HAP-1 (cell line): ENCODE data around the gene MAPK7.

Source experiments
- DNase-seq, 2 experiments: peaks; one replicate each; pipeline ENCODE4 v3.0.0-alpha.2; 2016 to 2020; ENCODE audit warnings: low spot score in 2 of 2
- H3K27me3 ChIP-seq: fragments of 250-450 bp; sonication (Bioruptor Pico); 2 replicates; pipeline ENCODE4 v1.5.1; 2020; ENCODE audit warnings: low read depth, mild to moderate bottlenecking, moderate library complexity
- H3K36me3 ChIP-seq: fragments of 250-450 bp; sonication (Bioruptor Pico); replicated peaks from 2 replicates; pipeline ENCODE4 v1.5.1; 2020; ENCODE audit warnings: mild to moderate bottlenecking
- H3K4me1 ChIP-seq: fragments of 250-450 bp; sonication (Bioruptor Pico); 2 replicates; pipeline ENCODE4 v1.5.1; 2020; ENCODE audit warnings: mild to moderate bottlenecking
- H3K4me3 ChIP-seq: fragments of 250-450 bp; sonication (Bioruptor Pico); 2 replicates; pipeline ENCODE4 v1.5.1; 2020; ENCODE audit warnings: mild to moderate bottlenecking, moderate library complexity
- H3K9me3 ChIP-seq: fragments of 250-450 bp; sonication (Bioruptor Pico); 2 replicates; pipeline ENCODE4 v1.5.1; 2020; ENCODE audit warnings: mild to moderate bottlenecking, moderate library complexity
- in situ Hi-C: fragments of 300-500 bp; cut with MboI; formaldehyde crosslinking; loops from 3 replicates; pipeline ENCODE4 v1.14.3; 2020; ENCODE audit warnings: low sequenced_read_pairs, inconsistent platforms, mixed read lengths

Gene MAPK7

DNA sequence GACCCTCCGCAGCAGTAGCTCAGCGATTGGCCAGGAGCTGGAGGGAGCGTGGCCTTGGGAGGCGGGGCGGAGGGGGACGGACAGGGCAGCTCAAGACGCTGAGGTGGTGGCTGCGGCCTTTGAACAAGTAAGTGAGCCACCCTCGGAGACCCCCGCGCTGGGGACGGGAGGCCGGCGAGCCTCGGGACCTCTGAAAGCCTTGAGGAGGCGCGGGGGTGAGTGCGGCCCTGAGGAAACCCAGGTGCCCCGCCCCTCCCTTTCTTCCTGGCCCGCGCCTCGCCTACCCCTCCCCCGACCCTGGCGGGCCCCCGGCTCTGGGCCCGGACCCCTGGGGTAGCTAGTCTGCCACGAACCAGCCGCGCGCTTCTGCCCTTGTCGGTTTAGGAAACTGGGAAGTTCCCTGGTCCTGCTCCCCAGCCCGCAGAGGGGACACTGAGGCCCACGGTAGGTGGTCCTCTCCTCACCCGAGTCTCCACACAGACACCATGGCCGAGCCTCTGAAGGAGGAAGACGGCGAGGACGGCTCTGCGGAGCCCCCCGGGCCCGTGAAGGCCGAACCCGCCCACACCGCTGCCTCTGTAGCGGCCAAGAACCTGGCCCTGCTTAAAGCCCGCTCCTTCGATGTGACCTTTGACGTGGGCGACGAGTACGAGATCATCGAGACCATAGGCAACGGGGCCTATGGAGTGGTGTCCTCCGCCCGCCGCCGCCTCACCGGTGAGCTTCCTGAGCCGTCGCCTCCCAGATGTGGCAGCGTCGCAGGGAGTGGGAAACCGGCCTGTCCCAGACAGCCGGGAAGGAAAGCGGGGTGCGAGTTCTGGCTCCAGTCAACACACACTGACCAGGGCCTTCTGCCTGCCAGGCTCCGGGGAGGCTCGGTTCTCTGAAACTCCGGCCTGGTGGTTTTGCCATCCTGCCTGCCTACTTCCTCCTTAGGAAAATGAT lies at the start of gene MAPK7:
TSS of gene MAPK7 (plus strand) at position 83 of the 945 bp plus-strand sequence. CDS start at position 486, 403 bp downstream.
- no peaks in the 10 kb centered on the region for H3K9me3 ChIP-seq
- no peaks in the 10 kb centered on the region for H3K27me3 ChIP-seq
- DNase-seq = no peak
- in situ Hi-C loops = no loop called here
- peaks cover 34% of the 10 kb centered on the region for H3K36me3 ChIP-seq
- peaks cover 11% of the 10 kb centered on the region; the same call in 1 of the 2 replicates for H3K4me1 ChIP-seq
- H3K4me3 ChIP-seq = peak within 1 kb of the TSS; percentile 55

- DNase-seq = no peak
- in situ Hi-C loops = no loop called here
- H3K4me3 ChIP-seq = no peak overlapping the region
- H3K36me3 ChIP-seq = peaks cover 7% of the 10 kb centered on the region; the same call in 1 of the 2 replicates
- H3K4me1 ChIP-seq = no peaks in the 10 kb centered on the region
- no peaks in the 10 kb centered on the region for H3K27me3 ChIP-seq
- H3K9me3 ChIP-seq = 0 out of 2 replicates have a peak, but pooled peaks cover 2% of the 10 kb centered on the region
Measured at GRCh38 chr17:19329136-19329535, 49.2 kb upstream of the MAPK7 start.

DNA sequence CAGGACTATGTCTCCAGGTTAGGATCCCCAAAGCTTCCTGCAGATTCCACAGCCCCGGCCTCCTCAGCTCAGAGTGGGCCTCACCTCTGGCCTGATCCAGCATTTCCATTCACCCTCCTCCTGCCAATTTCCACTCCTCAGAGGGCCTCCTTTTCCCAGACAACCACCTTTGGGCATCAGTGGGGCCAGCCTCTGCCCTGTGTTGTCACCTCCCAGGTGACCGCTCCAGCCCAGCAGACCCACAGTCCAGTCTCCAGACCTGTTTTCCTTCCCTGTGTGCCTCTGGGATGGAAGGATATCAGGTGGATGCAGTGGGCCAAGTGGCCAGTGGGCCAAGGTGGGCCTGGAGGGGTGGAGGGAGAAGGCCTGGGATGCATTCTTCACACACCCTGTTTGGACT lies 48.5 kb upstream of the MAPK7 start:
- no peak for DNase-seq
- 0 out of 2 replicates have a peak, but pooled peaks cover 2% of the 10 kb centered on the region for H3K9me3 ChIP-seq
- H3K4me1 ChIP-seq = no peaks in the 10 kb centered on the region
- in situ Hi-C loops = no loop called here
- H3K36me3 ChIP-seq = peaks cover 7% of the 10 kb centered on the region; the same call in 1 of the 2 replicates
- H3K4me3 ChIP-seq = no peak overlapping the region
- no peaks in the 10 kb centered on the region for H3K27me3 ChIP-seq

DNA sequence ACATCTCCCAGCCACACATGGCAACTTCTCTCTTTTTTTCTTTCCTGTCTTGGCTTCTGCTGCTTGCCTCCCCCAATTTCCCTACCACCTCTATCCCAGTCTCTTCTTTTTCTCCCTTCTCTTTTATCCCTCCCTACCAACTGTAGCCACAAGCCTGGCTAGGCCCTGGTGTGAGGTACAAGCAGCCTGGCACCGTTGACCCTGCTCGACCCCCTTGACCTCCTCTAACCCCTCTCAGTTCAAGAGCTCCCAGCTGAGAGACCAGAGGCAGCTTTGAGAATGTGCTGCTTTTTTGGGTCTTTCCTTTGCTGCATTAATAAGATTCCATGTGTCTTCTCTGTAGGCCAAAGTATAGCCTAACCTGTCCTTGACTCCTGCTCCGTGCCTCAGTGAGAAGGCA lies 48.0 kb upstream of the MAPK7 start:
- no peak overlapping the region for H3K4me3 ChIP-seq
- H3K36me3 ChIP-seq = peaks cover 3% of the 10 kb centered on the region; the same call in 1 of the 2 replicates
- H3K4me1 ChIP-seq = no peaks in the 10 kb centered on the region
- DNase-seq = no peak
- H3K27me3 ChIP-seq = no peaks in the 10 kb centered on the region
- no peaks in the 10 kb centered on the region for H3K9me3 ChIP-seq
- in situ Hi-C loops = no loop called here

DNA sequence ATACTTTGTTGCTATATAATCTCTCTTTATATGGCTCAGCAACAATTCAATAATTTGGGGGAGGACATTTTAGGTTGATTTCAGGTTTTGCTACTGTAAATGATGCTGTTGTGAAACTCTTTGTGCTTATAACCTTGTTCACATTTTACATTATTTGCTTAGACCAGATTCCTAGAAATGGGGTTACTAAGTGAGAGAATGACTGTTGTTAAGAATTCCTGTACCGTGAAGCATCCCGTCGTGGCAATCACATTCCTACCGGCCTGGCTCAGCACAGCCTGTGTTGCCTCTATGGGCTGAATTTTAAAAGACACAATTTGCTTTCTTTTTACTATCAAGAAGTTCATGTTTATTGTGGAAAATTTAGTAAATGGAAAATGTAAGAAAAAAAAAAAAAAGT lies 47.2 kb upstream of the MAPK7 start:
- DNase-seq = no peak
- H3K36me3 ChIP-seq = peaks cover 3% of the 10 kb centered on the region; the same call in 1 of the 2 replicates
- no peak overlapping the region for H3K4me3 ChIP-seq
- H3K4me1 ChIP-seq = no peaks in the 10 kb centered on the region
- H3K27me3 ChIP-seq = no peaks in the 10 kb centered on the region
- in situ Hi-C loops = no loop called here
- no peaks in the 10 kb centered on the region for H3K9me3 ChIP-seq

GRCh38 chr17:19331543-19332245 lies 46.6 kb upstream of the MAPK7 start:
- no peak overlapping the region for H3K4me3 ChIP-seq
- H3K4me1 ChIP-seq = no peaks in the 10 kb centered on the region
- H3K36me3 ChIP-seq = peaks cover 3% of the 10 kb centered on the region; the same call in 1 of the 2 replicates
- H3K27me3 ChIP-seq = no peaks in the 10 kb centered on the region
- no peak for DNase-seq
- no peaks in the 10 kb centered on the region for H3K9me3 ChIP-seq
- in situ Hi-C loops = no loop called here

DNA sequence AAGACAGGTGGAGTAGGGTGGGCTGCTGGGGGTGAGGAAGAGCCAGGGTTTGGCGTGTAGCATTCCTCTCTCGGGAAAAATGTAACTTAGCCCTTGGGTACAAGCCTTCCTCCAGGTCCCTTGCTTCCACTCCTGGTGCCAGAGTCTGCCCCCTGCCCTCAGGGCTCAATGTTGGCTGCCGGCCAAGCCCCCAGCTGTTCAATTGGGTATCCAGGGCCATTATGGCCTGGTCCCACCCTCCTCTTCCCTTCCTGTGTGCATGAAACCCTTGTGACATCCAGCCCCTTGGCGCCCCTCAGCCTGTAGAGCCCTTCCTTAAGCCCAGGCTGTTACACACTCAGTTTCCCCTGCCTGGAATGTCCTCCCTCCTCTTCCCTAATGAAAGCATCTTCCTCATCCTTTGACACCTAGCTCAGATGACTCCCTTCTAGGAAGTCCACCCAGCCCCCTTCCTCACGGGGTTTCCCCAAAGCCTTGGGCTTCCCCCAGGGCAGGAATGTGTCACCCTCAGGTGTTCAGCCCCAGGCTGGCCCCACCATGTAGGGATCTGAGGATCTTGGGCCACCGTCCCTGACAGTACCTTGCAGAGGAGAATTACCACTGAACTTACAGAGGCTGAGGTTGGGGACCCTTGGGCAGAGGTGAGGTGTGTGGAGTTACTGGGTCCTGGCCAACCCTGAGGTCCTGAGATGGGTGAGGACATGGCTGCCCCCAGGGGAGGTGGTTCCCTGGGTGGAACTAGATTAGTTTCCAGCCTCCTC lies 45.7 kb upstream of the MAPK7 start:
- no peak for DNase-seq
- Histone ChIP-seq H3K36me3 (peaks cover 3% of the 10 kb centered on the region; the same call in 1 of the 2 replicates), H3K27me3 (no peaks in the 10 kb centered on the region), H3K4me3 (no peak overlapping the region), H3K9me3 (no peaks in the 10 kb centered on the region), H3K4me1 (no peaks in the 10 kb centered on the region)
- in situ Hi-C loops = no loop called here

DNA sequence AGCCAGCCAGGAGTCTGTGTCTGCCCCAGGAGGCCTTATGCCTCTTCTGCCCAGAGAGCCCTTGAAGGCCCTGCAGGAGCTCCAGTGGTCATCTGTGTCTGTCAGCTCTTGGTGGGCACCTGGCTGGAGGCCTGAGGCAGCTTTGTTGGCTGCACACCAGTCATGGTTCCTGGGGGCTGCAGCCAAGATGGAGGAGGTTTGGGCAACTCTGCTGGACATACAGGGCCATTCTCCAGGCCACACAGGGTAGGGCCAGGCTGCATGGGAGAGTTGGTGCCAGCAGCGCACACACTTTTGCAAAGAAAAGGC lies 45.2 kb upstream of the MAPK7 start:
- peaks cover 3% of the 10 kb centered on the region; the same call in 1 of the 2 replicates for H3K36me3 ChIP-seq
- no peak overlapping the region for H3K4me3 ChIP-seq
- in situ Hi-C loops = no loop called here
- no peaks in the 10 kb centered on the region for H3K4me1 ChIP-seq
- H3K9me3 ChIP-seq = no peaks in the 10 kb centered on the region
- H3K27me3 ChIP-seq = no peaks in the 10 kb centered on the region
- no peak for DNase-seq

- H3K4me3 ChIP-seq = no peak overlapping the region
- in situ Hi-C loops = no loop called here
- no peaks in the 10 kb centered on the region for H3K27me3 ChIP-seq
- H3K9me3 ChIP-seq = no peaks in the 10 kb centered on the region
- H3K4me1 ChIP-seq = no peaks in the 10 kb centered on the region
- peaks cover 3% of the 10 kb centered on the region; the same call in 1 of the 2 replicates for H3K36me3 ChIP-seq
- DNase-seq = no peak
Measured at GRCh38 chr17:19333736-19334290, 44.5 kb upstream of the MAPK7 start.

- in situ Hi-C loops = no loop called here
- Histone ChIP-seq H3K36me3 (peaks cover 3% of the 10 kb centered on the region; the same call in 1 of the 2 replicates), H3K9me3 (no peaks in the 10 kb centered on the region), H3K27me3 (no peaks in the 10 kb centered on the region), H3K4me1 (peaks cover 4% of the 10 kb centered on the region; the same call in 1 of the 2 replicates), H3K4me3 (no peak overlapping the region)
- no peak for DNase-seq
Measured at GRCh38 chr17:19334331-19334730, 44.0 kb upstream of the MAPK7 start.

DNA sequence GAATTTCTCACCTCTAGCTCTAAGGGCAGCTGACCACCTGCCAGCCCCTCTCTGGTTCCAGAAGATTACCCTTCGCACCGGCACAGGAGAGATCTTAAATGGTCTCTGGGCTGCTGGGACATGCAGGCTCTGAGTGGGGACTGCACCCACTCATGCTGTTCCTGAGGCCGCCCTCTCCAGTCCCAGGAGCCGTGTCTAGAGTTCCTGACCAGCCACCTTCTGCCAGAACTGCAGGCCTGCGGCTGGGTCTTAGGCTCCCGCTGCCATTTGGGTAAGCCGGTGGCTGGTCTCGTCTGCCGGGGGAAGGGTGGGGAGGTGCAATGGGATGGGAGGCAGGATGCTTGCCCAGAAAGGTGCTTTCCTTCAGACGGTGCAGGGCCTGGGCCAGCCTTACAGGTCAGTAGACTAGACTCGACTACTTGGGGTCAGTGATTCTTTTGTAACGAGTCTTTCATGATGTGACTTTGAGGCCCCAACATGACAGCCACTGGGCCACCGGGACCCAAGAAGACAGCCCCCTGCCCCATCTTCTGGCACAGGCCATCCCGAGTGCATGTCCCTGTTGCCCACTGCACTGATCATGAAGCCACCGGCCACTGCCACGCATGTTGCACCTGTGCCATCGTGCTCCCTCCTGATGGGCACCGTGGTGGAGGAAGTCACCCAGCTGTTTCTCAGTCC lies 42.2 kb upstream of the MAPK7 start:
- Histone ChIP-seq H3K27me3 (no peaks in the 10 kb centered on the region), H3K9me3 (no peaks in the 10 kb centered on the region), H3K4me3 (no peak overlapping the region), H3K36me3 (peaks cover 2% of the 10 kb centered on the region; the same call in 1 of the 2 replicates), H3K4me1 (peaks cover 4% of the 10 kb centered on the region; the same call in 1 of the 2 replicates)
- in situ Hi-C loops = no loop called here
- DNase-seq = no peak

DNA sequence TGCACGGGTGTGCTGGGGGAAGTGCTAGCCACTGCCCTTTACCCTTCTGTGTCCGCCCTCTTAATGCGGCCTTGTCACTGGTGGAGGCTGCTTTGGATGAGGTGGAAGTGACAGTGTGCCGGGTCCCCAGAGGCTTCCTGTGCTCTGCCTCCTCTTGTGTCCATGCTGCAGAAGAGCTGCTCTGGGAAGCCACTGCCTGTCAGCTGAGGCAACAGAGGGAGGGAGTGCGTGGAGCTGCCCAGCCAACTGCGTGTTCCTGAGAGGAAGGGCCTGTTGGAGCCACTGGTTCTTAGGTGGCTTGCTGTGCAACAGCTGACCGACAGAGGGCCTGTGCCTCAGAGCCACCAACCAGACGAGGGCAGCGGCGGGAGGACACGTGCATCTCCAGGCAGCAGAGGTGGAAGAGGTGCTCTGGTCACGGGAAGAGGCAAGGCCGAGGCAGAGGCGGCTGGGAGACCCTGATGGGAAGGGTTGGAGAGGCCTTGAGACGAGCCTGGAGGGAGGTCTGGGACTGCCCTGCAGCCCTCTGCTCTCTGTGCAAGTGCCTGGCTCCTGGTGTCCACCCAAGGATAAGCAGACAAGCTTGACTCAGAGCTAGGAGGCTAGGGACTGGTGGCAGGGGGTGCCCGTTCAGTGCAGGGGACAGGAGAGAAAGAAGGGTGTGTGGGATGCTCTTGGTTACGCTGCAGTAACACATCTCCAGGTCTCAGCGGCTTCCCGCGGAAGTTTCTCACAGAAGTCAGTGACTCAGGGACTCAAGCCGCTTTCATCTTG lies 41.2 kb upstream of the MAPK7 start:
- Histone ChIP-seq H3K27me3 (no peaks in the 10 kb centered on the region), H3K4me3 (no peak overlapping the region), H3K4me1 (peaks cover 4% of the 10 kb centered on the region; the same call in 1 of the 2 replicates), H3K9me3 (no peaks in the 10 kb centered on the region), H3K36me3 (no peaks in the 10 kb centered on the region)
- in situ Hi-C loops = no loop called here
- no peak for DNase-seq
